ENCODE data around the gene FCGR3A.

Gene FCGR3A

DNA sequence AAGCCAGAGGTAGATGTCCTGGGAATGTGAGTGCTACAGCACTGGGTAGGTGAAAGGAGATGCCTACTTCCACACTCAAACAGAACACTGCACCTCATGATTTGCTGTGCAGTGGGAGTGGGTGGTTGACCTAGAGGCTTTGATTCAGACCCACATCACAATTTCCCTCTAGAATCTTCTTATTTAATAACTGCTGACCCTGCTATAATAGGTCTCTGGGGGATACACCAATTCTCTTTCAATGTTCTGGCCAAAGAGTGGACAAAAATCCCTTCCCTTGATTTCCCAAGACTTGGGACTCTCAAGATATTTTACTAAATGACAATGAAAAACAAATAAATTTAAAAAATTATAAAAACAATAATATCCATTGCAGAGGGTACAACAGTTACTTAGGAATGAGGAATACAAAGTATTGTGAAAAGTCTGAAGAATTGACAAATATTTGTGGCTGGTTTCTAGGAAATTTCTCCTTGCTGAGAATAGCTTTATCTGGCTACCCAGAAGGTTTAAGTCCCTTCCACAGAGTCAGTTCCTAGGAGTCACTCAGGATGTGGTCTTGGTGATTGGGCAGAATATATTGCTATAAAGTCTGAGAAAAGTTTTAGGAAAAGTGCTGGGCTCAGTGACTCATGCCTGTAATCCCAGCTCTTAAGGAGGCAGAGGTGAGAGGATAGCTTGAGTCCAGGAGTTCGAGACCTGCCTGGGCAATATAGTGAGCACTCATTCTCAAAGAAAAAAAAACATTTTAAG is 46.8 kb downstream of the FCGR3A start:
- no peak for DNase-seq (ENCODE audit: low read depth in 2 of 2)

DNA sequence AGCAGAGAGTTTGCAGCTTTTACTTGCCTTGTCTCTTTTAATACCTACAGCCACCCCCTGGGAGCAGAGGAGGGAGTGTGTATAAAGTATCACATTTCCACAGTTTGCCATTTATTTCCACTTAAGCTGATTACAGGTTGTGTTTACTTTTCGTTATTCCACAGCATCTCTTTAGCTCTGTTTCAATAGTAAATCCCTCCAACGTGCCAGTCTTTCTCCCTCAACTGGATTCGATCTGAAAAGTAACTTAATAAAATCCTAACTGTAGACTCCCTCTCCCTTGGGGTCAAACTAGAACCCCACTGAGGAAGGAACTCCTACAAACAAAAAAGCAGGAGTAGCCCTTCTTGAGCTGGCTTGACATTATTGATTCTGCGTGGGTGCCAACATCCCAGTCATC is 47.4 kb downstream of the FCGR3A start:
- DNase-seq (ENCODE audit: low read depth in 2 of 2), result no peak

DNA sequence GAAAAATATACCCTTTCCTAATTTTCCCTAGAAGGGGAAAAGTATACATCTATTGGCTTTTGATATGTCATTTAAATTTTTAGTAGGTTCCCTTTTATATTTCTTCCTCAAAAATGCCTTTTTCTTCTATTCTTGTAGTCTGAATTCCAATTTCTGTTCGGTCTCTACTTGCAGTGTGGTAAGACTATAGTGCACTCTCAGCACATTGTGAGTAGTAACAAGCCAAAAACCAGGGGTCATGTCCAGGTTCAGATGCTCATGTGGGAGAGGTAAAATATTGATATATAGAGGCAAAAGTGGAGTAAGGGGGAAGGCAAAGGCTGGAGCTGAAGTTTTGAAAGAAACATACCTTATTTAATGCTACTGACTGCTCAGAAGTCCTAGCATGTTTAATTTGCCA is 48.4 kb downstream of the FCGR3A start:
- no peak for DNase-seq (ENCODE audit: low read depth in 2 of 2)

DNA sequence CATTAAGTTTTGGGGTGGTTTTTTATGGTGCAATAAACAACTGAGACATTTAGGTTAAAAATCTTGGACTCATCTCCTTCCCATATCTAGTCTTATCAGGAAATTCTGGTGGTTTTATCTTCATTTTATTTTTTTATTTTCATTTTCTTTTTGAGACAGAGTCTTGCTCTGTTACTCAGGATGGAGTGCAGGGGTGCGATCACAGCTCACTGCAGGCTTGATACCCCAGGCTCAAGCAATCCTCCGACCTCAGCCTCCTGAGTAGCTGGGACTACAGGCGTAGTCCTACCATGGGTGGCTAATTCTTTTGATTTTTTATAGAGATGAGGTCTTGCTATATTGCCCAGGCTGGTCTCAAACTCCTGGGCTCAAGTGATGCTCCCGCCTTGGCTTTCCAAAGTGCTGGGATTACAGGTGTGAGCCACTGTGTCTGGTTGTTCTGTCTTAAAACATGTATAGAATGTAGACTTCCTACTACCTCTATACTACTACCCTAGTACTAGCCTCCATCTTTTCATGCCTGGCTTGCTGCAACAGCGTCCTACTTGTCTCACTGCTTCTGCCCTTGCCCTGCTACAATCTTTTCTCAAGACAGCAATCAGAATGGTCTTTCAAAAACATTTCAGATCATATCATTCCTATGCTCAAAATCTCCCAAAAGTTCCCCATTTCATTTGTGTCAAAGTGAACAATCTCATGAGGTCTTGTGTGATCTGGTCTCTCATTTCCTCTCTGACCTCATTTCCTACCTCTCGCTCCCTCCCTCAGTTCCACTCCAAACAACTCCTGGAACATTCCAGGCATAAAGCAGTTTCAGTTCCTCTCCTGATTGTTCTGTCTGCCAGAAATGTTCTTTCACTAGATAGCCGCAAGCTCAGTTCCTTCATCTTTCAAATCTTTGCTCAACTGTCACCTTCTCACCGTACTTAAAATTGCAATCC is 50.2 kb downstream of the FCGR3A start:
- DNase-seq (ENCODE audit: low read depth in 2 of 2), result no peak

DNA sequence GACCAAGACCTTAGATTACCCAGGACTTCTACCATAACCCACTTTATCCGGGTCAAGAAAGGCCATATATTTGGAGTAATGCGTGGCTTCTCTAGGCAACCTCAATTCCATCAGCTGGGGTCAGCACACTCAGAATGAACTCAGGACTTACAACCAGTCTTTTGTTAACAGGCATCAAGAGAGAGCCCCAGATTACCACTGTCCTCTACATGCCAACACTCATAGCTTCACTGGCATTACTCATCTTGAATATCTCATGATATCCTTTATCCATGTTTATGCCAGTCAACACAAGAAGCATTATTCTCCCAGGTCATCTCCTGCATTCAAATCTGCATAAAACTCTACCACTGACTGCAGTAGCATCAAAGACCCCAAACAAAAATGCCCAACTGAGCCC is 51.0 kb downstream of the FCGR3A start:
- DNase-seq (ENCODE audit: low read depth in 2 of 2), result no peak

DNA sequence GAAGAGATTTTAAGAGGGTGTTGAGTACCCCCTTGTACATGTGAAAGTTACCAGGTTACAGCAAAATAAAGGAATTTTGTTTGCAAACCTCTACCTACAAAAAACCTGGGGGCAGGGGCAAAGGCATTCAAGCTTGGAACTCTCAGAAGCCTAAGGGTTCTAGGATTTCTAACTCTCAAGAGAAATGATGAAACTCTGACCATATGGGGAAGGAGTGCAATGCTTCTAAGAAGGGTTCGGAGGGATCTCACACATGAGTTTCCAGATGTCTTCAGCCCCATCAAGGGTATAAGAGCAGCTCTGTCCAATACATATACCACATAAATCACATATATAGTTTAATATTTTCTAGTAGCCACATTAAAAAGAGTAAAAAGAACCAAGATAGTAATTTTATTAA is 51.7 kb downstream of the FCGR3A start:
- no peak for DNase-seq (ENCODE audit: low read depth in 2 of 2)

DNA sequence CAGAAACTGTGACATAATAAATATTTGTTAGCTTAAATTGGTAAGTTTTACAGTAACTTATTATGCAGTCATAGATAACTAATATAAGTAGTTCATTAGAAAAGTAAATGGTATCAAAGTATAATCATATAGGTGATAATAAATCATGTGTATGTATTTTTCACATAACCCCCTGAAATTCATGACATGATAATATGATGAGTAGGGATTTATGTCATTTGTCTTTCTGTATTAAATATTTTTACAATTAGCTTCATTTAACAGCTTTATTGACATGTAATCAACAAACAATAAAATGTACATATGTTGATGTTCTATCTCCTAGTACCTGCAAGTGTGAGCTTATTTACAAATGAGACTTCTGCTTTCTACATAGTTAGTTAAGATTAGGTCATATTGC is 54.1 kb downstream of the FCGR3A start:
- no peak for DNase-seq (ENCODE audit: low read depth in 2 of 2)

DNA sequence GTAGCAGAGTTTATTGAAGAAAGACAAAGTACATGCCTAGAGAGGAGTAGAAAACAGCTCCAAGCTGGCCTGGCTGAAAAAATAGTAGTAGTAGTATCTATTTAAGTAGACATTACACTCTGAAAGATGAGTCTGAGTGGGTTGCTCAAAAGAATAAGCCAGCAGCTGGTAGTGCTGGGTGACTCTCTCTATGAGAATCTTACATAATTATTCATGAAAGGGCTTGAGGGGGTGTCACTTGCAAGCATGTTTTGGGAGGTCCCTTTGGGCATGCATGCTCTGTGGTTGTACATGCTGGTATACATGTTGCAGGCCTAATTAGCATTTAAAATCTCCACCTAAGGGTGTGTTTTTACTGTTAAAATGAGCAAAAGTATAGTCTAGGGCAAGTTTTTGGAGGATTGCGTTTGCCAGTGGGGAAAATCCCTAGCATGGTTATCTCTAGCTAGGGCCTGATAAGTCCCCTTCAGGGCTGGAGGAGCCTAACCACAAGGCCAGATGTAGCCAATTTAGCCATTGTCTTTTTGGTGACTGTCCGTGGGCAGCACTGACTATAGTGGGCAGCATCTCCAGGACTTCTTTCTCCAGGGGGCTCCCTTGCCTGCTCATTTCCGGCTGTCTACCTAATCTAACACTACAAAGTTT is 55.4 kb downstream of the FCGR3A start:
- no peak for DNase-seq (ENCODE audit: low read depth in 2 of 2)

DNA sequence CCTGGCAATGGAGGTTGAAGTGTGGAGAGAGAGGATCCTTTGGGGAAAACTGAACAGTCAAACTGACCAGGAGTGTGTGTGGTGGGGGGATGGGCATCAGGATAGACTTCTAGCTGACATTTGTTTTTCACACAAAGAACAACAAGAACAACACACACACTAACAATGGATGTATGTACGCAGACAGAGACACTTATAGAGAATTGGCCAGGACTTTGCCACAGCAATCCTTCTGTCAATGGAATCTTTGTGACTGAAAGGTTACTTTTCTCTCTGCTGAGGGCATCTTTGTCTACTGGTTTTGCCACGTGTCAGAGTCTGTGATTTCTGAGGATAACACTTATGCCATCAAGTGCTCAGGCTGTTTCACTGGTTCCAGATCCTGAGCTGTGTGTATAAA is 56.8 kb downstream of the FCGR3A start:
- DNase-seq (ENCODE audit: low read depth in 2 of 2), result no peak

All from stimulated activated CD8-positive, alpha-beta memory T cell treated with anti-CD3 and anti-CD28 coated beads, Interleukin-2, amount 100 ng/mL, for 48 hours (primary cell).